ENCODE data around the gene PRLHR.
"Not testable (repeated sequence)": the region's sequence is repeated elsewhere in the genome, so short reads cannot be mapped to it uniquely, and the experiment has no call there.

The PRLHR gene

GRCh38 chr10:118595598-118596425 is at the start of gene PRLHR:
TSS of gene PRLHR (minus strand) at chr10:118595648. CDS start at chr10:118595244, 404 bp downstream.
- no peak for DNase-seq (ENCODE audit: low read depth in 2 of 2)

DNA sequence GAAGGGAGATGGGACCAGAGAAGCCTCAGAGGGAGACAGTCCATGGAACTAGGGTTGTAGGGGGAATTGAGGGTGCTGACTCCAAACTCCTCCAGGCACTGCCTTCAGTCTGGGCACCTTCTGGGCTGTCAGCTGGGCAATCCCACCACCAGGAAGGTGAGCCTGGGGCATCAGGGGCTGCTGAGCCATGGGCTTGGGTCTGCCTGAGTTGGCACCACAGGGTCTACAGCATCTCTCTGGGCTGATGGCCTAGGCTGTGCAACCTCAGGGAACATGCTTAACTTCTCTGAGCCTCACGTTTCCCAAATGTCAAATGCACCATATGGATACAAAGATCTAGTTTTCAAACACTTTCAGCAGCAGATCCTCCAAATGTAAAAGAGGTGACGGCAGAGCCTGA is 46.8 kb upstream of the PRLHR start:
- DNase-seq (ENCODE audit: low read depth in 2 of 2): no peak

DNA sequence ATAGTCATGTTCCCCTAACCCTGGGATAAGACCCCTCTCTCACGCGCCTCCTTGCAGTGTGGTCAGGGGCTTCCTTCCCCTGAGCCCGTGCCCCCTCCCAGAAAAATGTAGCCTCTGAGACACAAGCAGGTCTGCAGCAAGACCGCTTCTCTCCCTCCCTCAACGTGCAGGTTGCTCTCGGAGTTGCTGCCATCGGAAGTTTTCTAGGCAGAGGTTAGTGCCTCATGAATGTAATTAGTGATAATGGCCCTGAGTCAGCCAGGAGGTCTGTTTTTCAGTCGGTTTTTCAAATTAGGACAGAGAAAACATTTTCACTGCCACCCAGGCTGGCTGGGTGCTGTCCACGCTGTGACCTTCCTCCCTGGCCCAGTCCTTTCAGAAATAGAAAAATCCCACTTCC is 43.2 kb upstream of the PRLHR start:
- no peak for DNase-seq (ENCODE audit: low read depth in 2 of 2)

- DNase-seq (ENCODE audit: low read depth in 2 of 2): no peak
These were observed 40.4 kb upstream of the PRLHR start for GRCh38 chr10:118635674-118636402.

GRCh38 chr10:118633786-118634185 is 38.3 kb upstream of the PRLHR start:
- no peak for DNase-seq (ENCODE audit: low read depth in 2 of 2)

DNA sequence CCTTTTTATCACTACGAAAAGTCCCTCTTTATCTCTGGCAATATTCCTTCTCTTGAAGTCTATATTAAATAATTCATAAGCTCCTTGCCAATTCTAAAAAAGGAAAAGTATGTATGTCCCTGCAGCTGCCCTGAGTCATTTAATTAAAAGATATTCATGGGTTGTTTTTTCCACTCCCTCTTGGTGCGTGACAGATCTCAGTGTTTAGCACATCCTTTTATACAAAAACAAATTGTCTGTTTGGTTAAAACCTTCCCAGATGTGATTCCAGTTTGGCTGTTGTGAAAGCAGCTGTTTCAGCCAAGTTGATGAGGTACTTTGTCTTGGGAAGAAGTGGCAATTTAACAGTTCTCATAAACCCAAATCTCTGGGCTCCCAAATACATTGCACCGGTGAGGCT is 33.8 kb upstream of the PRLHR start:
- no peak for DNase-seq (ENCODE audit: low read depth in 2 of 2)

- DNase-seq (ENCODE audit: low read depth in 2 of 2): no peak
These were observed 32.9 kb upstream of the PRLHR start for GRCh38 chr10:118628397-118628796.

GRCh38 chr10:118626953-118627352 is 31.5 kb upstream of the PRLHR start:
- no peak for DNase-seq (ENCODE audit: low read depth in 2 of 2)

DNA sequence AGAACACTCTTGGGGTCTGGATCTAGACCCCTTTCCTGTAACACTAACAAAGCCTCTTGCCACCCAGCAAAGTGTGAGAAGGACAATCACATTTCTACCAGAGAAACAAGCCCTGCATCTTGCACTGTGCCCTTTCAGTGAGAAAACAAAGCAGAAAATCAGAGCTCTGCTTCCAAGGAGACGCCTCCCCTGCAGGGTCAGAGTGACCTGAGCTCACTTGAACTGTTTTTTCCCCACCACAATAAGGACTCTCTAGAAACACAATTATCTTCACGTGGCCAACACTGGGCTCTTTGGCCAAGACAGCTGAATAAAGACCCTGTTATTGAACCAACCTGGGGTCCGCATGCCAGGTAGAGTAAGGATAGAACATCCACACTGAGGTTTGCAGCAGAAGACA is 30.1 kb upstream of the PRLHR start:
- DNase-seq (ENCODE audit: low read depth in 2 of 2): no peak

GRCh38 chr10:118624747-118625146 is 29.3 kb upstream of the PRLHR start:
- DNase-seq (ENCODE audit: low read depth in 2 of 2): no peak

GRCh38 chr10:118621304-118621942 is 26.0 kb upstream of the PRLHR start:
- no peak for DNase-seq (ENCODE audit: low read depth in 2 of 2)

DNA sequence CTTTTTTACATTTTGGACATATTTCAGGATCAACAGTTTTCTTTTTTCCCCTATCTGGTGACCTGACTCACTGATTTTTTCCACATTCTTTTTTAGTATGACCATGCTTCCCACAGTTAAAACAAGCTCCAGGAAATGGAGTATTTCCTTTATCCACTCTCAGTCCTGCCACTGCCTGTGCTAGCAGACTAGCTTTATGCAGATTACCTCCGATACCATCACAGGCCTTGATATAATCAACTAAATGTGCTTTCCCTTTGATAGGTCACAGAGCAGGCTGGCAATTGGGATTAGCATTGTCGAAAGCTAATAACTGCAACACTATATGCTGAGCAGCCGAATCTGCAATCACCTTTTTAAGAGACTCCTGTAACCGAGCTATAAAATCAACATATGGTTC is 18.4 kb upstream of the PRLHR start:
- not testable (repeated sequence) for DNase-seq (ENCODE audit: low read depth in 2 of 2)

DNA sequence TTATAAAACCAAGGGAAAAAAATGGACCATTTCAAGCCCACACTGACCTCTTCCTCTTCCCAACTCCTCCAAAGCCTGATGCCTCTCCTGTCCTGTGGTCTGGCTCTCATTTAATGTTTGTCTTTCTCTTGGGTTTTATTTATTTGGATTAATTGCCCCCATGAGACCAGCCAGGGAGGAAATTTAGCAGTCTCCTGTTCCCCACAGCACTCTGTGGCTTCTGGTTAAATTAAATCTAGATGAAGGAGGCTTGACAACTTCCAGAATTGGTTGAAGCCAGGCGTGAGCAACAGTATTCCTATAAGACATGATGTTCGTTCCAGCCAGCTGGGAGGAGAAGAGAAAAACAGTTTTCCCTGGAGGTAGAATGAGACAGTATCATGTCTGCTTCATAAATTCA is 15.1 kb upstream of the PRLHR start:
- DNase-seq (ENCODE audit: low read depth in 2 of 2): no peak

GRCh38 chr10:118607768-118608354 is 12.4 kb upstream of the PRLHR start:
- DNase-seq (ENCODE audit: low read depth in 2 of 2): no peak

DNA sequence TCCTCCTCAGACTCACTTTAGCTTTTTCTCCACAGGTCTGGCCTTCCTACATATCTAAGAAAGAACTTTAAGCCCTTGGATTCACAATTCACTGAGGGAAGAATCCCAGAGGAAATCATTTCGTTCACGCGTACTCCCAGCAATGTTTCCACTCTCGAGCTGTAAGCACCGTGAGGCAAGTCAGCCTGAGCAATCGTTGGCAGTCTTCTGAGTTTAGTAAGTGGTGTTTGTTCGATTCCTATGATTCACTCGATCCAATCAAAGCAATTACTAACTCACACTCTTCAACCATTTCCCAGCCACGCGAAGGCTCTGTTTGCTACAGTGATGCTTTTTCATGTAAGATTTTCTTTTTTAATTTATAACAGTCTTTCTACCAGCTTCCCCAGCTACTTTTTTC is 10.2 kb upstream of the PRLHR start:
- DNase-seq (ENCODE audit: low read depth in 2 of 2): no peak

DNA sequence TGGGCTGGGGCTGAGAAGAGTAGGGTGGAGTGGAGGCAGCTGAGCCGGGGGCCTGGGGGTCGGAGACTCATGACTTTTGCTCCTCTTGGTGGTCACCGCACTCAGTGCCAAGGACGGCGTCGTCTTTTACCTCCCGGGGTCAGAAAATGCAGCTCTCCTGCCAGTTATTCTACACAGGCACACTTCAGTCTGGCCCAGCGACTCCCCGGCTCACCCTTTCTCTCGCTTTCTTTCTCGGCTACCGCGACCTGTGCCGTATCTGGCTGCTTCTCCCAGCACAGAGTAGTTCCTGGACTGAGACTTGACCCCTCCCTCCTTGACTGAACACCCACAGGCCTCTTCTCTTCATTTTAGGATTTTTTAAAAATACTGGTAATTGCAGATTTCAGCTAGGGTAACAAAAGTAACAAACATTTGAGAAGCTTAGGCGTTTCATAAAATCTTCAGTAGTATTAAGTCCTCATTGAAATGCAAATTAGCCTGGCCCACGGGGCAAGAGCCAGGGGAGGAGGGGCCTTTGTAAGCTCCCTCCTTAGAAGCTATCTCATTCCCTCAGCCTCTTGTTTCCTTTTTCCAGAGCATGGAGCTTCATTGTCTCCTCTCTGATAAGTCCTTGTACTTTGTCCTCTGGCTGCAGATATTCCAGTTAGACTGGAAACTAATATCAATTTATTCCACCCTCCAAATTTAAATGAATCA is 1.1 kb upstream of the PRLHR start:
- DNase-seq (ENCODE audit: low read depth in 2 of 2): no peak

GRCh38 chr10:118595064-118595420 is 406 bp downstream of the PRLHR start:
- no peak for DNase-seq (ENCODE audit: low read depth in 2 of 2)

GRCh38 chr10:118594392-118595063 is 920 bp downstream of the PRLHR start:
- peak in 1 of 2 donors; percentile 6 for DNase-seq (ENCODE audit: low read depth in 2 of 2)

DNA sequence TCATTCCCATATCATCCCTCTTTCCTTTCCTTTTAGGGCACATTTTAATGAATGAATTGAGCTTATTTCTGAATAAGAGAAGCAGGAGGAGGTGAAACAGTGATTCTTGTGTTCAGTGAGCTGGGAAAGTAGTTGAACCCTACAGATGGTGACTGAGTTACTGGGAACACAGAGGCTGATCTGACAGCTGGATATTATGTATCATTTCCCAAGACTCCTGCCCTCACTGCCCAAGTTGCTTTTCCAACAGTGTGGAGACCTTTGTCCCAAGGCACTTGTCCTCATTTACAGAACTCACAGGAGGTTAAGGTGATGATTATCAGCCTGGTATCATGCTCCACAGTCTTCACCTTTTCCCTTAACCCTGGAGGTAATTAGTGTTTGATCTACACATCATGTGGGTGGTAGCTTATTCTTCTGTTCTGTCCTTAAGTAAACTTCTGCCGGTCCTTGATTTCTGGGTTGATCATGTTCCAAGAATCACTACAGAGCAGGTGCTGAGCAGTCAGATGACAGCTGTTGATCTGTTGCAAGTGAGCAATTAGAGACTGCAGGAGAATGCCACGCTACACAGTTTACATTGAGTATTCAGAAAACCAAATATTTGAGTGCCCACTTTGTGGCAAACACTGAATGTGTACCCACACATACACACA is 2.6 kb downstream of the PRLHR start:
- DNase-seq (ENCODE audit: low read depth in 2 of 2): no peak

DNA sequence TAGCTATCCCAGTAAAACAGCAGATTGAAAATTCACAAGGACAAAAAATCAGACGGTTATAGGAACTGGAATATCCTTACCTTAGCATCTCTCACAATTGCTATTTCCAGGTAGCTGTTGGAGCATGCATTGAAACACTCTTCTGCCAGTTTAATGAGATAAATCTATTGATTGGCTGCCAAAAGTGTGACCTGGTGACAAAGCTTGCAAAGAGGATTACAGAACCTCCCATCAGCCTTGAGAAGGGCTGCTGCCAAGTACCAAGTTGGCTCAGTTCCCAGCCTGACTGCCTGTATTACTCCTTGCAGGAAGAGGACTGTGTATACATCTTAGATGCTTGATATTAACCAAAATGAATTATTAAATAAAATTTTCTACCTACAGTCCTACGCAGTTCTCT is 5.1 kb downstream of the PRLHR start:
- no peak for DNase-seq (ENCODE audit: low read depth in 2 of 2)
